Epithelial cell of proximal tubule (primary cell): ENCODE results near the gene PLD5. TPM values are rescaled to one million over a fixed set of nuclear protein-coding genes. Genes with fewer than 3 reads are reported as not detected.
"Not testable (repeated sequence)": the region's sequence is repeated elsewhere in the genome, so short reads cannot be mapped to it uniquely, and the experiment has no call there.

ENCODE experiments used
- DNase-seq: peaks from one replicate; pipeline ENCODE4 v3.0.0-alpha.2; 2011; ENCODE audit warnings: low read depth
- H3K4me3 ChIP-seq: 2 replicates; pipeline ENCODE4 v1.5.1; 2011; ENCODE audit warnings: low read depth, mild to moderate bottlenecking, low read length
- total RNA-seq: library from RNA; depleted of rRNA; stranded (reverse); fragments of >200 nt; gene quantifications from 2 replicates; pipeline ENCODE4 v1.2.3, GENCODE V29; 2015
- TF ChIP-seq, protein P1 (sequence below): conservative IDR thresholded peaks from 2 replicates; pipeline ENCODE4 v1.5.1; 2012; ENCODE audit warnings: low read depth, mild to moderate bottlenecking, low read length

The PLD5 gene
- total RNA-seq, 1 donor from 2014 or later, result 3.7 TPM

DNA sequence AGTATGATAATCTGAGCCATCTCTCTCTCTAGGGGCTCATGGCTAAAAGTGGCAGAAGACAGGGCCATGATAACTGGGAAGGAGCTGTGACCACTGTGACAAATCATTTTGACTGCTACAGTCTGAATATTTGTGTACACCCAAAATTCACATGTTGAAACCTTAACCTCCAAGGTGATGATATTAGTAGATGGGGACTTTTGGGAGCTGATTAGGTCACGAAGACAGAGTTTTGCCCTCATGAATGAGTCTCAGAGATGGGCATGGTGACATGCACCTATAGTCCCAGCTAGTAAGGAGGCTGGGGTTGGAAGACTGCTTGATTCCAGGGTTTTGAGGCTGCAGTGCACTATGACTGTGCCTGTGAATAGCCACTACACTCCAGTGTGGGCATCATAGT, 174.9 kb downstream of the PLD5 start:
- no peak overlapping the region for H3K4me3 ChIP-seq
- TF ChIP-seq, protein P1, sequence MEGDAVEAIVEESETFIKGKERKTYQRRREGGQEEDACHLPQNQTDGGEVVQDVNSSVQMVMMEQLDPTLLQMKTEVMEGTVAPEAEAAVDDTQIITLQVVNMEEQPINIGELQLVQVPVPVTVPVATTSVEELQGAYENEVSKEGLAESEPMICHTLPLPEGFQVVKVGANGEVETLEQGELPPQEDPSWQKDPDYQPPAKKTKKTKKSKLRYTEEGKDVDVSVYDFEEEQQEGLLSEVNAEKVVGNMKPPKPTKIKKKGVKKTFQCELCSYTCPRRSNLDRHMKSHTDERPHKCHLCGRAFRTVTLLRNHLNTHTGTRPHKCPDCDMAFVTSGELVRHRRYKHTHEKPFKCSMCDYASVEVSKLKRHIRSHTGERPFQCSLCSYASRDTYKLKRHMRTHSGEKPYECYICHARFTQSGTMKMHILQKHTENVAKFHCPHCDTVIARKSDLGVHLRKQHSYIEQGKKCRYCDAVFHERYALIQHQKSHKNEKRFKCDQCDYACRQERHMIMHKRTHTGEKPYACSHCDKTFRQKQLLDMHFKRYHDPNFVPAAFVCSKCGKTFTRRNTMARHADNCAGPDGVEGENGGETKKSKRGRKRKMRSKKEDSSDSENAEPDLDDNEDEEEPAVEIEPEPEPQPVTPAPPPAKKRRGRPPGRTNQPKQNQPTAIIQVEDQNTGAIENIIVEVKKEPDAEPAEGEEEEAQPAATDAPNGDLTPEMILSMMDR, result no peak

DNA sequence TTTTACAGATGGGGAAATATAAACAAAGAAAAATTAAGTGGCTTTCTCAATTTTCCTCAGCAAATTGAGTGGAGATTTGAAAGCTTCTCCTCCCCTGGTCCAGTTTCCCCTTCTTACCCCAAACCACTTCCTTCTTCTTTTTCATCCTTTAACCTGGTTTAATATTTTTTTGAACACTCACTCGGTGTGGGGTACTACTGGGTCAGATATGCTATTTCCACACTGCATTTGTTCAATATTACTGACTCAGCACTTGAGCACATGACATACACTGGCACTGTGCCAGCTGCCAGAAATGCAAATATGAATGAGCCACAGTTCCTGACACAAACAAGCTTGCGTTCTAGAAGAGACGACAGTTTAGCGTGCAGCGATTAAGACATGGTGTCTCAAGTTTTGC, 193.6 kb downstream of the PLD5 start:
- DNase-seq, H3K4me3 ChIP-seq: not testable (repeated sequence)

More for the DNA sequence above, 174.9 kb downstream of the PLD5 start:
- no peak for DNase-seq

DNA sequence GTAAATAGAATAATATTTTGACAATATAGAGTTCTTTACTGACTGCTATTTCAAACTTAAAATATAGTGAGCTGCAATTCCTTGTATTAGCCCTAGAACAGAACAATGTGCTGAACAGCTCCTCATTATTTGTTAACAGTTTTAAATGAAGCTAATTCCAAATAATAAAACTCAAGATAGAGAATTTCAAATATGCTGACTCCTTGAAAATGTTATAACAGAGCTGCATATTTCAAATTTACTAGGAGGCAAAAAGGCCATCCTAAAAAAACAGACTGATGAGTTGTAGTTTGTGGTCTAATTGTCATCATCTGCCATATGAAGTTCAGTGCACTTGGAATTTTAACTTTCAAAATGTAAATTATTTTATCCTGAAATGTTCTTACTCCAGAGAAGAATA, 197.1 kb downstream of the PLD5 start:
- not testable (repeated sequence) for DNase-seq, H3K4me3 ChIP-seq

DNA sequence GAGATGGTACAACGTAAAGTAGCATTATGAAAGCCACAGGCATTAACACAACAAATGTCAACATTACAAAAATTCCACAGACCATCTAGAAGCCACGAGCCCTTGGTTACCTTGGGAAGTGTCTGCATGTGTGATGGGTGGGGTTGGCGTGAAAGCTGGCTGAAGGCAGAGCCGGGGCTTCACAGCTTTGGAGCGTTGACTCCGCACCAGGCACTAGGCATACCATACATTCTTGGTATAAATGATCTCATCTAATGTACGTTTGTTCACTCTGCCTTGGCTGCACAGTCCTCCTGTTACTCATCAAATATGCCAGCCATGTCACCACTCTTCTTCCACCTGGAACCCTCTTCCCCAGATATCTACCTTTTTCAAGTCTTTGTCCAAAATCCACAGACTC, 202.5 kb downstream of the PLD5 start:
- not testable (repeated sequence) for DNase-seq, H3K4me3 ChIP-seq

DNA sequence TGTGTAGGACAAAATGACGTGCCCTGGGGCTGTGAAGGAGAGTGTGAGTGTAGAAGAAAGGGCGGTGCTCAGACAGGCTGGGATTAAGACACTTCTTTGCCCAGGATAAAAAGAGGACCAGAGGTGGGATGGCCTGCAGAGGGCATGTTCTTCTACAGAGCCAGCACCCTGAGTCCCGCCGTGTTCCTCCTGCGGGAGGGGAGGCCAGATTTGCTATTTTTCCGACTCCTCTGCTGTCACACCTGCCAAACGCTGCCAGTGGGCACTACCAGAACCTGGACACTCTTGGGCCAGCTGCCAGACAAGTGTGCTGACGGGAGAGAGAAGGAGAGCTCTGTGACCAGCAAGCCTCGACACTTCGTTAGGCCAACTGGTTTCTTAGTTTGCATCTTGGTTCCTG, 206.4 kb downstream of the PLD5 start:
- no peak overlapping the region for H3K4me3 ChIP-seq
- TF ChIP-seq, protein P1, result no peak
- no peak for DNase-seq

DNA sequence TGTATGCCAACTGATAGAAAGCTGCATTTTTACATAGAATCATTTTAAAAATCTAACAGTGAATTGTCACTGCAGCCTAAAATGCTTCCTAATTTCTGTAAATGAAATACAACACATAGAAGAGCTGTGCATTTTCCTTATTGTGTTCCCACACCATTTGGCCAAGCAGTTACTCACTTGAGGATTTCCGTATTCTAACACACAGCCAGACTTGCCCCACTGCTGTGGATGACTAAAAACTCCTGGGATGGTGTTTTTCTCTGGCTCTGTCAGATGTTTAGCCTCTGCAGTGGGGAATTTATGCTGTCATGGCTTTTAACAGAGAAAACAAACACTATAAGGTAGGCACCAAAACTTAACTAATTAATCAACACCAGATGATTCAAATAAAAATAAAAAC, 209.6 kb downstream of the PLD5 start:
- DNase-seq, H3K4me3 ChIP-seq: not testable (repeated sequence)

DNA sequence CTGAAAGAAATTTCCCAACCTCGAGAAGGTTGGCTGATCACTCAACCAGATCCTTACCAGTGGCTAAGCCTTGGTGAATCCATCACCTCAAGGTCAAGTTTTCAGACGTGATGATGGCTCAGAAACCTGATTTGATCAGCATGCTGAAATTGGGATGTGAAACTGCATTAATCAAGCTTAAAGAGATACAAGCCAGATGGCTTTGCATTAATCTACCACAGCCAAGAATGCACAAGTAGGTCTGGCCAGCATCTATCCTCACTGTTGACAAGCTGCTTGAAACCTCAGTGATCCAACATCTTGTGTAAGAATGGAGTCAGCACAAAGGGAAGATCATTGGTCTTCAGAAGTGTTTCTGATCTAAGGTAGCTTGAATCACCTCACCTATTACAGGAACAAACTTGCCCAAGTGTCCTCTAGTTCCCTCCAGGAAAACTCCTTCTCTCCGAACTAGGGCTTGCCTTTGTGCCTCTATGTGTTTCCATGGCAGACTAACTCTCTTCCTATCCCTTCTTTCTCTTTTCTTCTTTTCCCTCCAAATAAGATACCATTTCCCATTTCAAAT, 210.3 kb downstream of the PLD5 start:
- DNase-seq, result not testable (repeated sequence)

DNA sequence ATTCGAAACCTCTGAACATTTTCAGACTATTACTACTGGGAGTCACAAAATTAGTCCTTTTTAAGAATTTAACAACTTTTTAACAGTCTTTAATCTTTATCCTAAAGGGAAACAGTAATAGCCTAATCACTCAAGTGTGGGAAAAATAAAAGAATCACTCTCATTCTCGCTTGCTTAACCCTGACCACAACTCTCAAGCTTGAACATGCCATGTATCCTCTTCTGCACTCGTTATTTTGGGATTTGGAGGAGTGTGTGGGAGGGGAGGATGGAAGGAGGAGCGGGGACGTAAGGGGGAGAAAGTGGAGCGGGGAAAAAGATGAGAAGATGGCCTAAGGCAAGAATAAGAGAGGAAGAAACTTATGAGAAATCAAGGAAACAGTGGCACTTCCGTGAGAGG, 215.8 kb downstream of the PLD5 start:
- not testable (repeated sequence) for DNase-seq, H3K4me3 ChIP-seq

More for the DNA sequence above, 210.3 kb downstream of the PLD5 start:
- not testable (repeated sequence) for H3K4me3 ChIP-seq

DNA sequence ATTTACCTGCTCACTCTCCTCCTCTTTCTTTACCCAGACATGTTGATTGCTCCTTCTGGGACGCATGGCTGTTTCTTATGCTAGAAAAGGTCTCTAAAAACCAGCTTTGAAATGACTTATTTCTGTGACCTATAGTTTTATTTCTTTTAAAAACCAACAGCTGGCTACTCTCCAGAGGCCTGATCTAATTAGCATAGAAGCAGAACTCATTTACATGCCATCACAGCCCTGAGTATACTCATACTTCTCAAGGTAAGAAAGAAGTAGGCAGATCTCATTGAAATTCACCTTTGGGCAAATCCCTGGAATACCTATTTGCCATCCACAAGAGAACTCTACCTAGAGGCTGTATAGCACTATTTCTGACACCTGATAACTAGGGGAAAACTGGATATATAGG, 230.7 kb downstream of the PLD5 start:
- not testable (repeated sequence) for H3K4me3 ChIP-seq, DNase-seq

DNA sequence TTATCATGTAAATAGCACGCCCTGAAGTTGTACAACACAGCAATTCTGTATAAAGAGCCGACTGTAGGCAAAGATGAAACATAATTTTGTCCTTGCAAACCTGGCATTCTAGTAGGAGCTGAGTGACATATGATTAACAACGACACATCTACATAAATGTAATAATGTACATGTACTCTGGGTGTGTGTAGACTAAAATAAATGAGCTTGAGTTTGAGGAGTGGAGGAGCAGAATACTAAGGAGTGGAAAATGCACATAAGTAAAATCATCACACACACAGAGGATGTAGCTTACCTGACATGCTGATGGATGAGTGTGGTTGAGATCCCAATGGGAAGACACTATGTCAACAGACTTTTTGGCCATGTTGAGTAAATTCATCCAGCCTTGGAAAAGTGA, 236.4 kb downstream of the PLD5 start:
- DNase-seq, result not testable (repeated sequence)

DNA sequence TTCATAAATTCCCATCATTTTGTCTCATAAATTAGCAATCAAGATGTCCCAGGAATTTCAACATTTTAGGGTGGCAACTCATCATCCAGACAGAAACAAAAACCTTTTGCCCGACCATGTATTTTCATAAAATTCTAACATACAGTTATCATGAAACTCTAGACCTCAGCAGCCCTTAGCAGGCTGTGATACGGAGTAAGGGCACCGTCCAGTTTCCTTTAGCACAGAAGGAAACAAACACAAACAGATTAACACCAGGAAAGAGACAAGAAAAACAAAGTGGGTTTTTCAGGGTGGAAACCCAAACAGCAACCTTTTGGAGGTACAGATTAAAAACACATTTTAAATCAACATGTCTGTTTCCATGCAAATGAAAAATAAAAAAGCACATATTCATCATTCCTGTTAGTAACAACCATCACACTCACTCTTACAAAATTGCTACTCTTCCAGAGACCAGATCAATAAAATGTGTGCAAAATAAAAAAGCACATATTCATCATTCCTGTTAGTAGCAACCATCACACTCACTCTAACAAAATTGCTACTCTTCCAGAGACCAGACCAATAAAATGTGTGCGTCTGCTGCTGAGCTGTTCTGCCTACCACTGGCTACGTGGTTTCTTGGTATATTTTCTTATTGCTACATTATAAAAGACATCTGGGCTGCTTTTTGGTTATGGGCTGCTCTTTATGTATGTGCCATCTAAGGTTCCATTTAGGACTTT, 241.6 kb downstream of the PLD5 start:
- H3K4me3 ChIP-seq, DNase-seq: not testable (repeated sequence)

More for the DNA sequence above, 236.4 kb downstream of the PLD5 start:
- H3K4me3 ChIP-seq, result not testable (repeated sequence)

DNA sequence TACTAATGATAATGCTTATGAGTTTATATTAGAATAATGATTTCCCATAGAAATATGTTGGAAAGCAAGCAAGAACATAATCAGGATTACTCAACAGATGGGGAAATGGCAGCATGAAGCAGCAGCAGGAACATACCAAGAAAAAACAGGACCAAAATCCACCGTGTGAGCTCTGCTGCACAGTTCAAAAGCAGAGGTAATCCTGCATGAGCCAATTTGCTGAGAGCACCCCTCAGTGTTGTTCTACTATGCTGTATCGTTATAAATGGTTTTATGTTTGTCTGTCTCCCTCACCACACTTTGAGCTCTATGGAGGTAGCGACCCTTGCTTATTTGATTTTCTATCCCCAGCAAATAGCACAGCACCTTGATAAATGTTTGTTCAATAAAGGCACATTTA, 246.1 kb downstream of the PLD5 start:
- not testable (repeated sequence) for DNase-seq

DNA sequence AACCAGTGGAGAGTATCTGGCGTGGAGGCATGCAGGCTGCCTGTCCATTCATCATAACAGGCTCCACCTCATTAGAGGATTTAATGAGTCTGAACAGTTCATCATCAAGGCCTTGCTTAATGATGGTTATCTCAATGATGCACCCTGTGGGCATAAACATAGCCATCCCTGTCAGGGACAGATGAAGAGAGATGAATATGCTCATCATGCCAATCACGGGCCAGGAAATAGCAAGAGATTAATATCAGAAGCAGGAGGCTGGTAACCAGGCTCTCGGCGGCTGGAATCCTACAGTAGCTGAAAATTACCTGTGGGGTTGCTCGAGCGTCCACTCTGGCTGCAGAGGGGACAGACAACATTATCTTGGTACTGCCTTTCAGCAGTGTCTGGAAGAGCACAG, 247.7 kb downstream of the PLD5 start:
- not testable (repeated sequence) for DNase-seq, H3K4me3 ChIP-seq

More for the DNA sequence above, 246.1 kb downstream of the PLD5 start:
- H3K4me3 ChIP-seq, result not testable (repeated sequence)

DNA sequence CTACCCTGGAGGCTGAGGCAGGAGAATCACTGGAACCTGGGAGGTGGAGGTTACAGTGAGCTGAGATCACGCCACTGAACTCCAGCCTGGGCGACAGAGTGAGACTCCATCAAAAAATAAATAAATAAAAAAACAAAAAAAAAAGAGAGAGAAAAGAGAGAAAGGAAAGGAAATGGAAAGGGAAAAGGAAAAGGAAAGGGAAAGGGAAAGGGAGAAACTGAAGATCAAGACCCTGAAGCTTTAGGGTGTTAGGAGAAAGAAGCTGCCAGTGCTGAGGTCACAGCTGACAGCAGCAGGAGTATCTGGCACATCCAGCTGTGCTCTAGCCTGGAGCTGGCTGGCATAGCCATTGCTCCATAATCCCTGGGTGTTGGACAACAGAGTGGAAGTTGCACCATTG, 257.5 kb downstream of the PLD5 start:
- H3K4me3 ChIP-seq, DNase-seq: not testable (repeated sequence)

DNA sequence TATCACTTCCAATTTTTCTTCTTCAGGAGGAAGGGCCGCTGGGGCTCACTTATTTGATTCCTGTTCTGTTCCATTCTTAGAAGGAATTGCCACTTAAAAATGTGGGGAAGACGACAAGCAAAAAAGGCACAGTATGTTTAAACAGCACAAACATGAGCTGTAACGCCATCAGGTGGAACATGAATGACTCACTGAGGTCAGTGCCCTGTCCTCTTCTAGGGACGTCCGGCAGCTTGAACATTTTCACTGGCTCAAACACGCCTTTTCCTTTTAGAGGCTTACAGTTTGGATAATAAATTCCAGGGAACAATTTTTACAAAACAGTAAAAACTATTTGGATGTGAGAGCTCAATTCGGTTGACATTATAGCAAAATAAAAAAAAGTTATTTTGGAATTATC, 260.1 kb downstream of the PLD5 start:
- not testable (repeated sequence) for H3K4me3 ChIP-seq, DNase-seq
